ENCODE results near the gene RBM19.

The RBM19 gene

DNA sequence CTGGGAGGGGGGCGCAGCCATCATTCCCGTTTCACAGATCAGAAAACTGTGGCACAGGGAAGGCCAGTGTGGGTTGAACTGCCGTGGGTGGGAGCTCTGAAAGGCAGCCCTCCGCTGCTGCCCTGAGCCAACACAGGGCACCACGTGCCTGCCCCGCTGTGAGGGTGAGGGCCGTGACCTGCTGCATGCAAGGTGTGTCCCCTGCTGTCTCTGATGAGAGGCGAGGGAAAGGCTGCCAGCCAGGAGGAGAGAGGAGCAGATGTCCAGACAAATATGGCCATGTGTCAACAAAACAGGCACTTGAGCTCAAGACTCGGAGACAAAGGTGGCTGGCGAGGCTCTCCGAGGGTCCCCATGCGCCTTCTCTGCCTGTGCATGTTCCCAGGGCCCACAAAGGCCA lies 108.8 kb downstream of the RBM19 start:
- no peak overlapping the region for H3K4me3 ChIP-seq (ENCODE audit: low read length)
- no peak for DNase-seq (ENCODE audit: low read depth)
- TF ChIP-seq, protein P1, sequence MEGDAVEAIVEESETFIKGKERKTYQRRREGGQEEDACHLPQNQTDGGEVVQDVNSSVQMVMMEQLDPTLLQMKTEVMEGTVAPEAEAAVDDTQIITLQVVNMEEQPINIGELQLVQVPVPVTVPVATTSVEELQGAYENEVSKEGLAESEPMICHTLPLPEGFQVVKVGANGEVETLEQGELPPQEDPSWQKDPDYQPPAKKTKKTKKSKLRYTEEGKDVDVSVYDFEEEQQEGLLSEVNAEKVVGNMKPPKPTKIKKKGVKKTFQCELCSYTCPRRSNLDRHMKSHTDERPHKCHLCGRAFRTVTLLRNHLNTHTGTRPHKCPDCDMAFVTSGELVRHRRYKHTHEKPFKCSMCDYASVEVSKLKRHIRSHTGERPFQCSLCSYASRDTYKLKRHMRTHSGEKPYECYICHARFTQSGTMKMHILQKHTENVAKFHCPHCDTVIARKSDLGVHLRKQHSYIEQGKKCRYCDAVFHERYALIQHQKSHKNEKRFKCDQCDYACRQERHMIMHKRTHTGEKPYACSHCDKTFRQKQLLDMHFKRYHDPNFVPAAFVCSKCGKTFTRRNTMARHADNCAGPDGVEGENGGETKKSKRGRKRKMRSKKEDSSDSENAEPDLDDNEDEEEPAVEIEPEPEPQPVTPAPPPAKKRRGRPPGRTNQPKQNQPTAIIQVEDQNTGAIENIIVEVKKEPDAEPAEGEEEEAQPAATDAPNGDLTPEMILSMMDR (conservative IDR thresholded peaks at IDR 0.05; ENCODE audit: low read length) = no peak

DNA sequence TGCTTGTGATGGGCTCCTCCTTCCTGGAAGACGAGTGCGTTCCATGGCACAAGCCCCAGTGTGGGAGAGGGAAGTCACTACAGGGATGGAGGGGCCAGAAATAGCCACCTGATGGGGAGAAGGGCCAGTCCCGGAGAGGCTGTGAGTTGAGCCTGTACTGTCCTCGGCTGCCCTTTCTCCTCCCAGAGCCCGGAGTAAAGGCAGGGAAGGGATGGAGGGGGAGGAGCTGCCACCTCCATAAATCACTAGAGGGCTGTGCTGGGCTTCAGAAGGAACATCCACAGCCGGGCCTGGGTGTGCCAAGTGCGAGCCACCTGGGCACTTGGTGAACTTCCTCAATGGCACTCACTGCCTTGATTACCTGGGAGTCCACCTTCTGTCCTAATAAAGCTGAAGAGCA lies 110.1 kb downstream of the RBM19 start:
- H3K4me3 ChIP-seq (ENCODE audit: low read length) = no peak overlapping the region
- no peak for DNase-seq (ENCODE audit: low read depth)
- TF ChIP-seq, protein P1 (conservative IDR thresholded peaks at IDR 0.05; ENCODE audit: low read length) = no peak

DNA sequence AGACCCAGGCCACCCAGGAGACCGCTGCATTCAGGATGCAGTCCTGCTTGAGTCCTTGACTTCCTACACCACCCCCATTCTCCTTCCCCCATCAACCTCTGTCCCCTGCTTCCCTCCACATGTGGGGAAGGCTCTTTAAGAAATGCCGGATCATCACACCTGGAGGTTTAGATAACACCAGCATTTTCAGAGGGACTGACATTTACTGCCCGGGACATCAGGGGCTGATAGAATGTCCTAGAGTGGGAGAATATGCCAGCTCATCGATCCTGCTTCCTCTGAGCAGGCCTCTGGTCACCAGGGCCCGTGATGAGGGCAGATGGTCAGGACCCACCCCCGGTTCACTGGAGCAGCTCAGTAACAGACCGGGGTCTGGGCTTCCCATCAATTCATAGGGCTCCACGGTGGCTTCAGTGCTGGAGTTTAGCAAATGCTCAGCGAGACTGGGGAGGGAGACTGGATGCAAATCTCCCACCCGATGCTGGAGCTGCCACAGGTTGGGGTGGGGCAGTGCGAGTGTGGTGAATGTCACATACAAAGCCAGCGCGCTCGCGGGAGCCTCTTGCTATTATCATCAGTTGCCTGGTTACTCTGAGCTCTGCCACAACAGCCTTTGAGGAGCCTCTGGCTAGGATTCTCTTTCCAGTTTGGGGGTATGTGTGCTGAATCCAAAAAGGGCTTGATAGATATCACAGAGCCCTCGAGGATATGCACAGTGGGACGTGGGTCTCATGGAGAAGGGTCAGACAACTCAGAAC lies 111.6 kb downstream of the RBM19 start:
- TF ChIP-seq, protein P1 (conservative IDR thresholded peaks at IDR 0.05; ENCODE audit: low read length) = no peak
- no peak overlapping the region for H3K4me3 ChIP-seq (ENCODE audit: low read length)
- no peak for DNase-seq (ENCODE audit: low read depth)

DNA sequence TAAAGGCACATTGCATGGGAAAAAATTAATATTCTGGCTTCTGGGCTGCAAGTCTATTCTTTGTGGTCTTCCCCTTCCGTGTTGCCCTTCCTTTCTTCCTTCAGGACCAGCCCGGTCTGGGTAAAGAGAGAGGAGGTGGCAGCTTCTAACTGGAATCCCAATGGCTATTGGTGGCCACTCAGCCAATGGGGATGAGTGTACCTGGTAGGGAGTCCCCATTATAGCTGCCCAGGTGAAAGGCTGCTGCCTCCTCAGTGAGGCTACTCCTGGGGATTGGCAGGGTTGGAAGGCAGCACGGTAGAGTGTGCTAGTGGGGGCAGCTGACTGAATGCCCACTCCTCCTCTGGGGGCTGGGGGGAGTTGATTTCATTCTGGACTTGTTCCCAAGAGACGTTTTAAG lies 112.6 kb downstream of the RBM19 start:
- DNase-seq (ENCODE audit: low read depth) = no peak
- H3K4me3 ChIP-seq (ENCODE audit: low read length) = no peak overlapping the region
- TF ChIP-seq, protein P1 (conservative IDR thresholded peaks at IDR 0.05; ENCODE audit: low read length) = no peak

DNA sequence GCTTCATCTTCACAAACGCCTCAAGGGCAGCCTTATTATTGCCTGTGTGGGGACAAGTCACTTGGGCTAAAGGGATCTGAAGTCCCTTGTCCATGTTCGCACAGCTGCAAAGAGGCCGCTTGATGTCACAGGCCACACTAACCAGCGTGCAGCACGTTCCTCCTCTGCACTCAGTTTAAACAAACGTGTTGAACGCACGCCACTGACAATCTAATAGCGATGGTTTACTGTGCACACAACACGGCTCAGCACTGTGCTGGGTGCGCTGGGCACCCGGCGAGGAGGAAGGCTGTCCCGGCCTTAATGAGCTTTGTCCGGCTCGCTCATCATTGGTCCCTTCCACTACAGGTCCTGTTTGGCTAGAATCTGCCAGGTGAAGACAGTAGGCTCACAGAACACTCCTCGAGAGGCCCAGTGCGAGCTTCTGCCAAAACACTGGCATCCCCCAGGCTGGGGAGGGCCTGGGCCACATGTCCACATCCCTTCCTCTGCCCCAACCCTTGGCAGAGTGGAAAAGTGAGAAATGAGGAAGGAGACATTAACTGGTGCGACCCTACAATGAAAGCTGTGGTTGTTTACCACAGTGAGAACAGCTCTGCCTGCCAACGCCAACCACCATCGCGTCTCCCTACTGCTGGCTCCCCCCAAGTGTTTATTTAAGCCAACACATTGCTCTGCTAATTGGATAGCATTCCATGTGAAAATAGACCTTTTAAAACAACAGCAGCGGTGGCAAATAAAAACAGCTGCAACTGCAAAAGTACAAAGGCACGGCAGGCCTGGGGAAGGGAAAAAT lies 113.2 kb downstream of the RBM19 start:
- TF ChIP-seq, protein P1 (conservative IDR thresholded peaks at IDR 0.05; ENCODE audit: low read length) = no peak
- no peak for DNase-seq (ENCODE audit: low read depth)
- no peak overlapping the region for H3K4me3 ChIP-seq (ENCODE audit: low read length)

DNA sequence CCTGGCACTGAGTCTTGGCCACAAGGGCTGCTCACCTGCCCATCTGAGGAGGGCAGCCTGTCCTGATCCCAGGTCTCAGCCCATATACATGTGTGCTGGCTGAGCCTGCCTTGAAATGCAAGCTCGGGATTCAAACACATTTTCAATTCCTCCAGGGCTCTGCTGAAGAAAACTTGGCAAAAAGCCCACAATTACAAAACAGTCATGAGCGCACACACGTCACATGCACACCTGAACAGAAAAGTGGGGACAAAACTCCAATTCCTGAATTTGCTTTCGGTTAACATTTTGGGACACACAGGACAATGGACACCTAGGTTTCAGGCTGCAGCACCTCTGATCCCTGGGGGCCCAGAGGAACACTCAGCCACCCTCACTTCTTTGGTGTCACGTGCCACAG lies 113.9 kb downstream of the RBM19 start:
- TF ChIP-seq, protein P1 (conservative IDR thresholded peaks at IDR 0.05; ENCODE audit: low read length) = no peak
- no peak overlapping the region for H3K4me3 ChIP-seq (ENCODE audit: low read length)
- DNase-seq (ENCODE audit: low read depth) = no peak

All from AG10803 (cell line).